Pons (tissue), 1 donor: Measurements from ENCODE around the gene PRRX1.

ENCODE experiments used
- DNase-seq: peaks from one replicate; pipeline ENCODE4 v3.0.0-alpha.2; 2016; ENCODE audit warnings: low spot score

PRRX1 gene

DNA sequence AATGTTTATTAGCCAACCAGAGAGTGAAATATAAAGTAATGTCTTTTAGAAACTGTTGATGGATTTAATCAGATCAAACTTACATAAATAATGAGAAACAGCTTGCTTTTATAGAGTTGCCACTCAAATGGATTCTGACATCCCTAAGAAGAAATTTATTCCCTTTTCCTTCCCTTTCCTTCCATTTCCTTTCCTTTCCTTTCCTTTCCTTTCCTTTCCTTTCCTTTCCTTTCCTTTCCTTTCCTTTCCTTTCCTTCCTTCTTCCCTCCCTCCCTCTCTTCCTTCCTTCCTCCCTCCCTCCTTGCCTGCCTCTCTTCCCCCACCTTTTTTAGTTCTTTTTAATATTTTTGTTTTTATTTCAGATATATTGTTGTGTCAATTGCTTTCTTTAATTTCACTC lies 27.3 kb downstream of the PRRX1 start:
- DNase-seq: no peak

DNA sequence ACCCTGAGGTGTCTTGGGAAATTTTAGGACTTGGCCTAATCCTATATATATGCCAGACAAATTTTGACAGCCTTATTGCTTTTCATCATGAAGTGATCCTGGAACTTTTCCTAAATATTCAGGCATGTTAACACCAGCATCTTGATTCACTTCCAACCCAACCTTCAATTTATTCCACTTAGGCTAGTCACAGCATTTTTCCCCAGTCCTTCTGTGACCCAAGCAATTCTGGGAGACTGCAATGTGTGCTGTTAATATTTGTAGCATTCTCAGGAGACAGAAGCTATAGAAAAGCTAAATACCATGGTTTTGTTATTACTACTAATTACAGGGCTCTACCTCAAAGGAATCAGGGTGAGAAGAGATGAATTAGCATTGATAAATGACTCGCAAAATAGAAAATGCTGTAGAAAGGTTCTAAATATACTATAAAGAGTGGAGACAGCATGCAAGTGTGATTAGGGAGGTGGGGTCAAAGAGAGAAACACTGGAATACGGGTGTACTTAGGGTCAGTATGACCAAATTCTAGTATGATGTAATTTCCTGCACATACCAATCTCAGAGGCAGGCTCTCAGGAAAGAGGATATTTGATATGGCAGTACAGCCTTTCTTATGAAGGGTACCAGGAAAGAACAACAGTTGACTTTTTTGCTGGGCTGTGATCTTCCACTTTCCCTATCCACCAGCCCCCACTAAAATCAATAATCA lies 29.1 kb downstream of the PRRX1 start:
- DNase-seq: no peak

DNA sequence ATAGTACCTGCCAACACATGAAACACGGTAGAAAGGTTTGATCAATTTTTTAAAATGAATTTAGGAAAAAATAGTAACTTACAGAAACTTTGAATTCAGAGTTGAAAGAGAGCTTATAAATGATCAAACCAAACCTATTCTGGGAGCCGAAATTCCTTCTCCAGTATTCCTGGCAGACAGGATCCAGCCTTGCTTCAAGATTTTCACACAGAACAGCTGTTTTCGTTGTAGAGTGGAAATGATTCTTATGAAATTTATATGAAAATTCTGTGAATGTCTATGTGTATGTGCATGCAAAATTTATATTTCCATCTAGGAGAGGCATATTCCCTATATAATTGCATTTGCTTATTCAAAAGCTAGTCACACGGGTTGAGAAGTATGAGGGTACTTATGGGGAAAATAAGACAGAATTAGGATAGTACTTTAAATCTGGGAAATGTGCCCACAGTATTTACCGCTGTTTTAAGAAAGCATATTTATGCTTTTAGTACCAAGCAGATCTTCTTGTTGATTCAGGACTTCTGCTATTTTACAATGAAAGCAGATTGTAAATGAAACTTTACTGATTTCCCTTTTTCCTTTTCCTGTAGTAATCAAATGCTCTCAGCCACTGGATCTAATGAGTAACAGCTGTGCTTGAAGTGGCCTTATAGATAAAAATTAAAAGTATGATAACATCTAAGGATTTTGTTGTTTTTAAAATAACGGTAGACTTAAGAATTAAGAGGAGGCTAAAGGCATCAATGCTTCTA lies 30.4 kb downstream of the PRRX1 start:
- DNase-seq: no peak

DNA sequence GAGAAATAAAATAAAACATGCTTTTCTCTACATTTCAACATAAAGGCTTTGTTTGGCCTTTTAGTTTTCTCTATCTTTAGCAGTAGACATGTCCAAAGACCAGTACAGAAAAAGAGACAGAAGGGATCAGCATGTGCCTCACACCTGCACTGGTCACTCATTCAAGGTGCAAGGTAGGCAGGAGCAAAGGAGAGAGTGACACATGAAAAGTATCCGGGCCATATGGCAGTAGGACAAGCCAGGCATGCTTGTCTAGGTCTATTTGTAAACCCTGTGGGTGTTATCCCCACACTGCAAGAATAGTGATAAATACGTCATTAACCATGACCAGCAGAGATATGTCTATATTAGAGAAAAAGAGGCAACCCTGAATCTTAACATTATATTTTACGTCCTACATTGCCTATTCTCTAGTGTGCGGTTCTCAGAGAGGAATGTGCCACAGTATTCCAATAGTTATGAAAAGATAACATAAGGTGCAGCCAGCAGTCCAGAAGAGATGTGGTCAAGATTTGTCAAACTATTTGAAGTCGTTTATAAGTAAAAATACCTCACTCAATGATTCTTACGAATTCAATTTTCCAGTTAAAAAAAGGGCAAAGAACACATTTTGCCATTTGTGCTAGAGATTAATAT lies 32.1 kb downstream of the PRRX1 start:
- DNase-seq: no peak

DNA sequence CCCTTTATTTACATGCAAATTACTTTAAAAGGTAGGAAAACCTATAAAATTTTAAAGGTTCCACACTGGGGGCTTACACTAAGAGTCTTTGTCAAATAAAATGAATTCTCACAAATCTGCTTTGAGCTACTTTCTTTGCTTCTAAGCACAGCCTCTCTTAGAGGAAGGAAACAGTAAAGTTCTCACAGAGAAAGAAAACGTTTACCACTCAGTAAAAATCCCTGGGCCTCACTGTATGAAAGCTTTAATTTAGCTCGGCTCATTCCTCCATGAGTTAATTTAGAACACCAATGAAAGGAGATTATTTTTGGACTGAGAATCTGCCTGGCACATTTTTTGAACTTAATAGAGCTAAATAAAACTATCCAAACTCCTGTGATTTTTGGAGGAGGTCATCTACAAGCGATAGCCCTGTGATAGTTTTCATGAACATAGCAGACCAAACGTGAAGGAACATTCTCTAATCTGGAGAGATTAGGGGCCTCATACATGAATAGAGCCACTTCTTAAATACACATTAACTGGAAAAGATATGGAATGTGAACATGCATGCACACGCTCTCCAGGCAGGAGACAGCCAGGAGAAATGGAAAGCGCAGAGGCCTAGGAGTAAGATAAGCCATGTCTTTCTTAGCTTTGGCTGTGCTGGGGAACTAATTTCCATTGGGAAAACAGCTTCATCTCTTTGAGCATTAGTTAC lies 32.8 kb downstream of the PRRX1 start:
- DNase-seq: no peak

DNA sequence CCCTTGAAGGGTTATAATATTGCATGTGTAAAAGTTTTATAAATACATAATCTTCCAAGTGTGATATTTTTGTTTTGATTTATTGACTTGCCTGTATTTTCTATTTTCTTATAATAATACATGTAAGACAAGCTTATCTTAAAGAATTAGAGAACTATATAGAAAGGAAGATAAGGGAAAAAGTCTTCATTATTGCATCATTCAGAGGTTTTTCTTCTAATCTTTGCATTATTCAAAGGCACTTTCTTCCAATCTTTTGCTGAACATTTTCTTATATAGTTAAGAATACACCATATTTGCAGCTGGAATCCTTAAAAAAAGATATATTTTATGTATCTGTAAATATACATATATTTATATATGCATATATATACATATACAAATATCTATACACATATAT lies 33.4 kb downstream of the PRRX1 start:
- no peak for DNase-seq

DNA sequence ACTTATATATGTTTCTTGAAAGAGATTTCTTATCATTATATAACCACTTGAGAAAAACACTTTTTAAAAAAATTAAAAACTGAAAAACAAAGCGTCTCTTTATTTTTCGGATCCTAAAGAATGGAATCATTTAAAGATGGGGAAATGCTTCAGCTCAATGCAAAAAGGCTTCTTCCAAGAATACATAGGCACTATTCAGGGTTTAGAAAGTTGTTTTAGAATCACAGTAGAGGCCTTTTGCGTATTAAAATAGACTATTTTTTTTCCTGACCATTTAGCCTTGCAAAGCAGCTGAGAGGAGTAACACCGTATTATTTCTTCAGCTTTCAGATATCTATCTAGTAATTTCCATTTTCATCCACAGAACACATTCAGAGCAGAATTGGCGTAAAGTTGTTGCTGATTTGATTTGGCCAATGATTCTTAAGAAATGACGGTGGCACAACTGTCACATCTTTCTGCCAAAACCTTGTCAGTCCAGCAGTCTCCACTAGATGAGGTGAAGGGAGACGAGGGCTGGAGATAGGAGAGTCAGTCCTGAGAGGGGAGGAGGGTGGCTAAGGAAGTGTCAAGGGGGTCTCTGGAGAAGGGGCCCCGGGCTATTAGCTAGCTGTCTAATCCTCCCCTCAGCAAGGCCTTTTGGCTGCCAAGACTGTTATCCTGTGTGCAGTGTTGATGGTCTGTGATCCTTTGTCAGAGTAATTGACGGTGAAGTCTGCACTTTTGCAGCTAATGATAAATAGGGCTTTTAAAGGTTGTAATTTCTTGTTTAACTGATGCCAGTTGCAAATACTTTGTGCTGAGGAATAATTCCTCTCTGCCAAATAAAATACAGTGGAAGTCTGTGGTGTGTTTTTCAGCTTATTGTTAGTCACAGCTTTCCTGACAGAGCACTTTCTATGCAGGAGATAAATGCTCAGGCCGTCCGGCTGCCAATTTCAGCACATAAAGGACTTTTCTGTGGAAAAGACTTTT lies 34.7 kb downstream of the PRRX1 start:
- peak; percentile 95 for DNase-seq

DNA sequence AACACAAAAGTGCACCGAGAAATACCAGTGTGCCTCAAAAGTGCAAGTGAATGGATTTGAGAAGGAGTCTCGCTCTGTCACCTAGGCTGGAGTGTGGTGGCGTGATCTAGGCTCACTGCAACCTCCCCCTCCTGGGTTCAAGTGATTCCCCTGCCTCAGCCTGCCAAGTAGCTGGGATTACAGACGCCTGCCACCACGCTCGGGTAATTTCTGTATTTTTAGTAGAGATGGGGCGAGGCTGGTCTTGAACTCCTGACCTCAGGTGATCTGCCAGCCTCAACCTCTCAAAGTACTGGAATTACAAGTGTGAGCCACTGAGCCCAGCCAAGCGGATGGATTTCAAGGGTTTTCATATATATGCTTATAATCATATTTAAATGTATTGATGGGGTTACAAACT lies 35.8 kb downstream of the PRRX1 start:
- DNase-seq: no peak

DNA sequence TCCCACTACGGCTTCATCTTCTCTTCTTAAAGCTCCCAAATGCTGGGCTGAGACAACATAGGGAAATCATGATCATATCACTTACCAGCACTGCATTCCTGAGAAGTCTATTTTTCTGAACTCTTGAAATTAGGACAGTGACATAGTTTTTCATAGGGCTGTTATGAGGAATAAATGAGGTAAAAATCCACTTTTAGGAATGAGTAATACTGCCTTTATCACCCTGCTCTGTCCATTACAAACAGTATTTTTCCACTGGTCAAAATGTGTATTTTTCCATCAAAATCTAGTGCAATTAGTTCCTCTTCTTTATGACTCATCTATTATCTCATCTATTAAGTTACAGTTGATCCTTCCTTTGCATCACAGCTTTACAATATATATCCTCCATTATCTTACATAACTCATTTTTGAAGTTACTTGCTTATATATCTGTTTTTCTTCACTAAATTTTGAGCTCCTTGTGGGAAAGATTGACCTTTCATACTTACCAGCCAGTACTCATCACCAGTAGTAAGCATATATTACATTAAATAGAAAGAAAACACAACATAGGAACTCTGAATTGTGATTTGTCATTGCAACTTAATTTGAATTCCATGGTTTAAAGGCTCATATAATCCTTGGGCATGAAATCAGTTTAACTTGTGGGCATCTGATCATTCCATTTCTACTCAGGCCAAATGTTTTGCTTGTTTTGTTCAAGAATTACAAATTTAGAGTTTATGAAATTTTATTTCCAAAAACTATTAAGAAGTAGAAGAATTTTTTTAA lies 37.1 kb downstream of the PRRX1 start:
- no peak for DNase-seq

DNA sequence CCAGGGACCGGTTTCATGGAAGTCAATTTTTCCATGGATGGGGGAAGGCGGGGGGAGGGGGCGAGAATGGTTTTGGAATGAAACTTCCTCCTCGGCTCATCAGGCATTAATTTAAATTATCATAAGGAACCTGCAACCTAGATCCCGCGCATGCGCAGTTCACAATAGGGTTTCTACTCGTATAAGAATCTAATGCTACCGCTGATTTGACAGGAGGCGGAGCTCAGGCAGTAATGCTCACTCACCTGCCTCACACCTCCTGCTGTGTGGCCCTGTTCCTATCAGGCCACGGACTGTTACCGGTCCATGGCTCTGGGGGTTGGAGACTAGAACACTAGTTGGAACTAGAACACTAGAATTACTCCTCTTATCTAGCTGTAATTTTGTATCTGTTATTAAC lies 38.0 kb downstream of the PRRX1 start:
- DNase-seq: no peak

DNA sequence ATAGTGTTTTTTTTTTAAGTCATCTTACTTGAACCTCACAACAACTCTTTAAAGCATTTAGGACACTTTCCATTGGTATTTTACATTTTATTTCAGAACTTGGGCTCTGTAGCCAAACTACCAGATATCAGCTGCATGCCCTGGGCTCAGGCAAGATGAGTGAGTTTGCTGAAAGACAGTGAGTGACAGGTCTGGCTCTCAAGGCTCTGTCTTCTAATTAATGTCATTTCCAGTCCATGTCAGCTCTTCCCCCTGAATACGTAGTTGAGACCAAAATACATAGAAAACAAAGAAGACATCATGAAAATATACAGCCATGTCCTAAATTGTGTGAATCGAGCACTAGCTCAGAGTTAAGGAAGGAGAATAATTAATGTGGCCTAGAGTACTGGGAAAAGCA lies 39.7 kb downstream of the PRRX1 start:
- no peak for DNase-seq

DNA sequence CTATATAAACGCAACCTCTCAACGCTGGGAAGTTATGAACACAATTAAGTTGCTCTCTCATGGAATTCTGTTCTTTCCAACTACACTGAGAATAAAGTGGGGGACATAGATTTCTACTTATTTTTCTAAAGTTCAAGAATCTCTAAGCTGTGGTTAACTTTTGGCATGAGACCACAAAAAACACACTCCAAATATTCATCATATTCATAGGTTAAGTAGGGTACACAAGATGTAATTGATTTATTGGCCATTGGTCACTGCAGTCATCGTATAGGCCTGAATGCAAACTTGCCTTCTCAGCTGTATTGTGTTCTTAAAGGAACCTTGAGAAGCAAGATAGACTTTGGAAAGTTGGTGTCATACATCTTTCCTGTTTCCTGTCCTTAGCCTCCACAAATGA lies 40.3 kb downstream of the PRRX1 start:
- no peak for DNase-seq

DNA sequence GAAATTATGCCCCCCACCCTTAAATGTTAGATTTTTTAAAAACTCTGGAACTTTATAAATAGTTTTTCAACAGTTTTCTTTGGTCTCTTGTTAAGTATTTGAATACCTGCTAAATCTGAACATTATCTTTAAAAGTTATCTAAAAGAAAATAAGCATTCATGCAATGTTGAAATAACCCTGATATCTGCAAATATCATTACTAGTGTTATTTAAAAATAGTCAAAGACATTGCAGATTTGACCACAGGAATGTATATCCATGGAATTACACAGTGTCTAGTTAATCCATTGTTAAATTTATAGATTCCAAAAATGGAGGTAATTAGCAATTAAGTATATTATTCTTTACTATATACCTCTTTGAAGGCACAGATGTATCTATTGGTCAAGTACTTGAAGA lies 42.0 kb downstream of the PRRX1 start:
- DNase-seq: no peak

DNA sequence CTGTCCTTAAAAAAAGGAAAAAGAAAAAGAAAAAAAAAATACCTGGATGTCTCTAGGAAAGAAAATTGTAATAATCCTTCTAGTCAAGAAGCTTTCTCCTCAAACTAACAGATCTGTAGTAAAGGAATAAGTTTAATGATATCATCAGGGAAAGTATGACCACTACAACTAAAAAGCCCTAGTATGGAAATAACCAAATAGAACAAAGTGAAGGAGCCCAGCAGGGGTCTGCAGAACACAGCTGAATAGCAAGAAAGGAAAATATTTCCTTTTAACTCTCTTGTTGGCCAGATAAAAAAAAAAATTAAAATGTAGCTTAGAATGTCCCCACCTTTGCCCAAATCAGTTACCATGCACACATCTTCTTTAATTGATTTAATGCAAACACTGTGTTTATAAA lies 43.2 kb downstream of the PRRX1 start:
- DNase-seq: no peak

DNA sequence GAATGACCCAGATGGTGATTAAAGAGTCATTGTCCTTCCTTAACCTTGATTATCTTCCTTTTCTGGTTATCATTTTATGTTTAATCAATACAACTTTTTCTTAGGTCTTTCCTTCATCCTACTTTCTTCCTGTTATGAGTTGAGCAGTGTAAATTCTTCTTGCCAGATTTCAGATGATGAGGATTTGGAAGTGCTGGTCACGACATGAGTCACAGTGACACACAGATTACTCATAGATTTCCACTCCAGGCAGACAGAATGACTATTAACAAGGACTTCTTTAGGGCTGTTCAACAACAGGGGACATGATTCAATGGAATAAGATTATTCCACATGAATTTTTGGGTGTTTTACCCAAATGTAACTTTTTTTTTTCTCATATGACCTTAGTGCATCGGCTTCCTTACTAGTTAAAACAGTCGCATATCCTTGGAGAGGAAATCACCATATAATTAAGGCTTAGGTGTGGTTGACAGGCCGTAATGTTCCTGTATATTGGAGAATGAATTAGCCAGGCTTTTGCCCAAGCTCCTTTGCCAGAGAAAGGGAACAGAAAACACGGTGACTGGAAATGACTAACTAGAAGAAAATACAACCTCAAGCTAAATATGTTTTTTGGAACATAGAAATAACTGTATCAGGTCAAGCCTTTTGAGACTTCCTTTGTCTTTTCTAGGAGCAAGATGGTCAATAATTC lies 44.2 kb downstream of the PRRX1 start:
- peak; percentile 34 for DNase-seq

DNA sequence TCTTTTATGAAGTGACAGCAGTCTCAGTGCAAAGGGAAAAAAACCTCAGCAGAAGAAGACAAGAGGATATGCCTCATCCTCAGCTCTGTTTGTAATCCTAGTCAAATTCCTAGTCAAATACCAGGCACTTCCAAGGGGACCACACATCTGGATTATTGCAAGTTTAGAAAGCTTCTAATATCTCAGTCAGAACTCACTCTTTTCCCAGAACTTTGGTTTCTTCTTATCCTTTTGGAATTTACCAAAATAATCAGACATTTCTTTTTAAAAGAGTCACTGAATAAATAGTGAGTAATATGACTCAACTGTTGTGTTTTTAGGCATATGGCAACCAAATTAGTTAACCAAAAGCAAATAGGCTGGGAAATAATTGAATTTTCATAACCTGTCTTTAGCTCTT lies 47.8 kb downstream of the PRRX1 start:
- DNase-seq: no peak

DNA sequence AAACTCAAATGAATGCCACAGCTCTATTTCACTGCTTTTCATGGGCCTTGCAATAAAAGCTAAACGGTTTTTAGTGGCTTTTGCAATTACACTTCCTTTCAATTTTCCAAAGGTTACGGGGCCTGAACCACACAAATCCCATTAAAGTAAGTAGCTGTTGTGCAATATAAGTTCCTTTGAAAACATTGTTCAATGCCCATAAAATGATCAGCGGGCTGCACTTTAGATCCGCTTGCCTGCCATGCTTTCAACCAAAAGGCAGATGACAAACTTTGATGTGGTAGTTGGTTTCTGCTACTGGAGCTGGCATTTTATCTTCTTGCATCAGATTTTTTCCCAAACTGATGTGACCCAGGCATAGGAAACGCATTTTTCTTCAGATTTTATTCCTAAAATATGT lies 50.2 kb downstream of the PRRX1 start:
- DNase-seq: no peak

DNA sequence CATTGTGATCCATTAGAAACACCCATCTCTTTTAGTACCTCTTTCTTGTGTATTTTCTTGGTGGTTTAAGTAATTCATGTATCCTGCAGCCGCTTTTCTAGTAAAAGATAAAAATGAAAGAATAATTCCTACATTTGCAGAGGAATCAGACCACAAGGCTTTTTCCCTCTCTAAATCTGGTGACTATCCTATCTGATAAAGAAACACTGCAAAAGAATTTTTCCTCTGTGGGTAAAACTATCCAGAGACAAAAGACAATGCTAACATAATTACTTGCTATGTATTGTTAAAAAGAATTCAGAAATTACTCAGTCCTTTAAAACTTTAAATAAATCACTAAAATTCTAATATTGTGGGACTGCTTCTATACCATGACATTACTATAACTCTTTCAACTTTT lies 51.0 kb downstream of the PRRX1 start:
- no peak for DNase-seq

DNA sequence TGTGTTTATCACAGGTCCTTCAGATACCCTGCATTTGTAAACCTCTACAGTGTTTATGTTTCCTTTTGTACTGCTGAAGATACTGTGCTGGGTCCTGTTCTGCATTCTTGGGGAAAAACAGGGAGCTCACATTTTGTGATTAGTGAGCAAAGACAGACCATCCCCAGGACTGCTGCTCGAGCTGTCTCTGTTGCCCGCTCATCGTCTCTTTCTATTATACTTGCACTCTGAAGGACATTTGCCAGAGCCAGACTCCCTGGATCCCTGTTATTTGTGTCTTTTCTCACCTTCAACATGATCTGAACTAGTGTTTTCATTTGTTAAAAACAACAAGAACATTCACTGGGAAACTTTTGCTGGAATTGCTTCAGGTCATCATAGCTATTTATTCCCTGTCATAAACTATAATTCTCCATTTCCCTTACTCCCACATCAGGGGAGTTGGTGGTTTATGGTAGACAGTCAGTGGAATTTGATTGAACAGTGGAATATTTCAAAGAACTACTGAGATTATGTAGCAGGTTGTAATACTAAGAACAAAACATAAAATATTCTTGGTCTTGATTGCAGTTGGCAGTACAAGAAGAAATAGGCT lies 53.0 kb downstream of the PRRX1 start:
- no peak for DNase-seq

DNA sequence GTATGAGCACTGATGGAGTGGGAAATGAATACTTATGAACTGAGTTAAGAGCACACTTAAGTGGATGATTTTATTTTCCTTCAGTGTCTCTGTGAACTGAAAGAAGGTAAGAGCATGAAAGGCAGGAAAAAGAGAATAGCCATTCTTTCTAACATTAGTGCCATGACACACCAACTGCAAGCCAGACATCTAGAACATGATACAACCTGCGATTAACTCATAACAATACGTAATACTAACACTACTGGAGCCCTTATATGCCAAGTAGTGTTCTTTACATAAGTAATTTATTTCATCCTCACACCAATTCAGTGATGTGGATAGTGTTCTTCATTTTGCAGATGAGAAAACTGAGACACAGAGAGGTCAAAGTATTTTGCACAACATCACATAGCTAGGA lies 56.7 kb downstream of the PRRX1 start:
- no peak for DNase-seq
